Measurements from ENCODE around the gene PDE8A. TPM values are rescaled to one million over a fixed set of nuclear protein-coding genes. Genes with fewer than 3 reads are reported as not detected.

Gene PDE8A
- total RNA-seq, 2 donors from 2014 or later = 34.2 to 50.1 TPM

GRCh38 chr15:84947947-84948830, 33.5 kb upstream of the PDE8A start:
- 70 to 87% methylated on average over 4 of the region's 4 CpGs for WGBS, 2 donors
- intact Hi-C loops (cut with DNase I) = no loop called here
- peak in 3 of 4 donors; percentile 13 to 51 (median 23) for DNase-seq
- TF ChIP-seq POLR2A (IDR thresholded peaks at IDR 0.05) (no peak), CTCF (IDR thresholded peaks at IDR 0.05) (no peak)
- Histone ChIP-seq H3K36me3 (replicated peaks in 1 of 2; ENCODE audit: insufficient read depth in 1 of 2, low read depth in 2 of 2) (no peaks in the 10 kb centered on the region), H3K27ac (no peak overlapping the region), H3K9me3 (no peaks in the 10 kb centered on the region), H3K27me3 (no peaks in the 10 kb centered on the region), H3K4me1 (peaks cover 11% of the 10 kb centered on the region), H3K4me3 (no peak overlapping the region)
- peak; percentile 34 for ATAC-seq

GRCh38 chr15:84949043-84949442, 32.6 kb upstream of the PDE8A start:
- H3K9me3 ChIP-seq = no peaks in the 10 kb centered on the region
- ATAC-seq (no peak), DNase-seq (no peak)
- H3K27me3 ChIP-seq = no peaks in the 10 kb centered on the region
- no peak overlapping the region for H3K4me3 ChIP-seq
- no peaks in the 10 kb centered on the region for H3K36me3 ChIP-seq (replicated peaks in 1 of 2; ENCODE audit: insufficient read depth in 1 of 2, low read depth in 2 of 2)
- H3K4me1 ChIP-seq = peaks cover 11% of the 10 kb centered on the region
- TF ChIP-seq CTCF (IDR thresholded peaks at IDR 0.05) = no peak
- TF ChIP-seq POLR2A (IDR thresholded peaks at IDR 0.05) = no peak
- H3K27ac ChIP-seq = no peak overlapping the region
- 82 to 93% methylated on average over 2 of the region's 2 CpGs for WGBS, 2 donors
- intact Hi-C loops (cut with DNase I) = no loop called here

- no peaks in the 10 kb centered on the region for H3K36me3 ChIP-seq (replicated peaks in 1 of 2; ENCODE audit: insufficient read depth in 1 of 2, low read depth in 2 of 2)
- H3K27me3 ChIP-seq = no peaks in the 10 kb centered on the region
- H3K27ac ChIP-seq = no peak overlapping the region
- DNase-seq (no peak), ATAC-seq (no peak)
- H3K4me1 ChIP-seq = peaks cover 11% of the 10 kb centered on the region
- no peak overlapping the region for H3K4me3 ChIP-seq
- TF ChIP-seq POLR2A (IDR thresholded peaks at IDR 0.05) (no peak), CTCF (IDR thresholded peaks at IDR 0.05) (no peak)
- 72 to 74% methylated on average over 7 of the region's 7 CpGs for WGBS, 2 donors
- H3K9me3 ChIP-seq = no peaks in the 10 kb centered on the region
- intact Hi-C loops (cut with DNase I) = loop anchor here (5.0 kb wide), 1 partner anchor 92 kb away; no protein-coding TSS in a partner anchor
These were observed 31.6 kb upstream of the PDE8A start for GRCh38 chr15:84949845-84950569.

GRCh38 chr15:84950570-84951111, 31.0 kb upstream of the PDE8A start:
- intact Hi-C loops (cut with DNase I) = loop anchor here (5.0 kb wide), 1 partner anchor 92 kb away; no protein-coding TSS in a partner anchor

More at GRCh38 chr15:84950570-84951111, 31.0 kb upstream of the PDE8A start:
- peaks cover 11% of the 10 kb centered on the region for H3K4me1 ChIP-seq
- H3K9me3 ChIP-seq = no peaks in the 10 kb centered on the region
- no peaks in the 10 kb centered on the region for H3K36me3 ChIP-seq (replicated peaks in 1 of 2; ENCODE audit: insufficient read depth in 1 of 2, low read depth in 2 of 2)
- DNase-seq = no peak
- WGBS, 2 donors = 82 to 85% methylated on average over 7 of the region's 7 CpGs
- no peak for ATAC-seq
- H3K27ac ChIP-seq = no peak overlapping the region
- H3K4me3 ChIP-seq = no peak overlapping the region
- TF ChIP-seq POLR2A (IDR thresholded peaks at IDR 0.05) (no peak), CTCF (IDR thresholded peaks at IDR 0.05) (no peak)
- H3K27me3 ChIP-seq = no peaks in the 10 kb centered on the region
